Psoas muscle (tissue), 8 donors: ENCODE data around the gene SLC16A1. TPM values are rescaled to one million over a fixed set of nuclear protein-coding genes. Genes with fewer than 3 reads are reported as not detected.

Experiments
- ATAC-seq, 4 donors: fragments of 200-7000 bp; cut with Tn5 transposase; one replicate each; pipeline ENCODE4 v1.9.1; 2020; ENCODE audit warnings: moderate library complexity in 3 of 4, mild to moderate bottlenecking in 2 of 4
- DNase-seq, 2 donors: peaks; one replicate each; pipeline ENCODE4 v3.0.0-alpha.2; 2020
- H3K27ac ChIP-seq: fragments of 200-600 bp; one replicate; pipeline ENCODE4 v1.8.0; 2022
- H3K27me3 ChIP-seq, 3 donors: fragments of 200-600 bp in 1 of 3; one replicate each; pipeline versions ENCODE4 v1.6.1 to v1.8.0; 2013 to 2022; ENCODE audit warnings: low read length in 2 of 3, mild to moderate bottlenecking in 2 of 3, moderate library complexity in 1 of 3; ENCODE audit not compliant: insufficient read depth in 3 of 3
- H3K36me3 ChIP-seq, 2 donors: fragments of 200-600 bp in 1 of 2; one replicate each; pipeline versions ENCODE4 v1.6.1 to v1.8.0; 2013 to 2022; ENCODE audit warnings: low read depth in 1 of 2, mild to moderate bottlenecking in 1 of 2, moderate library complexity in 1 of 2; ENCODE audit not compliant: insufficient read depth in 1 of 2
- H3K4me1 ChIP-seq: fragments of 200-600 bp; one replicate; pipeline ENCODE4 v1.8.0; 2022
- H3K4me3 ChIP-seq: fragments of 200-600 bp; one replicate; pipeline ENCODE4 v1.8.0; 2022; ENCODE audit warnings: mild to moderate bottlenecking
- H3K9me3 ChIP-seq: fragments of 200-600 bp; one replicate; pipeline ENCODE4 v1.8.0; 2022
- CTCF ChIP-seq: fragments of 200-600 bp; IDR thresholded peaks from one replicate; pipeline ENCODE4 v1.8.0; 2022; ENCODE audit warnings: antibody characterized with exemption
- WGBS, 3 donors: extraction: QIAGEN DNeasy Blood & Tissue Kit; methylation state at CpG; one replicate each; pipeline versions ENCODE4 v1.1.6 to v1.1.7; 2013; 5-methylcytosine and 5-hydroxymethylcytosine counted together
- intact Hi-C, 2 donors: fragments of 100-400 bp; cut with DNase I; formaldehyde crosslinking; loops; one replicate each; pipeline versions ENCODE4 v1.11.0 to v1.14.2; 2022
- polyA plus RNA-seq, 3 donors: library from polyadenylated mRNA; stranded (reverse); fragments of 200-250 nt; gene quantifications; one replicate each; pipeline ENCODE4 v1.2.3, GENCODE V29; 2013
- total RNA-seq, 4 donors: library from RNA; stranded (reverse); fragmentation: NEBNext Ultra II Directional in 2 of 4; extraction: Animal tissue kit (Norgen Biotek cat#: 25700) in 2 of 4; gene quantifications; one replicate each; pipeline versions ENCODE4 v1.2.1 to v1.2.4, GENCODE V29; 2021 to 2023
- donor health status: healthy with polysubstance abuse.
- donor health status: DM: no; HTN: no; CAD: no; lungs with moderate emphysema.
- donor health status: Bipolar disorder and iron deficiency.
- donor health status: healthy.
- donor health status: DM: yes; HTN: yes; CAD: no.
- donor health status: DM: no; HTN: no; CAD: no.
- donor health status: DM: no; HTN: no; CAD: no.
- donor health status: DM: yes; HTN: yes; CAD: no.

SLC16A1 gene
- total and polyA plus RNA-seq, 7 donors: 23.9 to 78.9 (median 51.3) TPM

DNA sequence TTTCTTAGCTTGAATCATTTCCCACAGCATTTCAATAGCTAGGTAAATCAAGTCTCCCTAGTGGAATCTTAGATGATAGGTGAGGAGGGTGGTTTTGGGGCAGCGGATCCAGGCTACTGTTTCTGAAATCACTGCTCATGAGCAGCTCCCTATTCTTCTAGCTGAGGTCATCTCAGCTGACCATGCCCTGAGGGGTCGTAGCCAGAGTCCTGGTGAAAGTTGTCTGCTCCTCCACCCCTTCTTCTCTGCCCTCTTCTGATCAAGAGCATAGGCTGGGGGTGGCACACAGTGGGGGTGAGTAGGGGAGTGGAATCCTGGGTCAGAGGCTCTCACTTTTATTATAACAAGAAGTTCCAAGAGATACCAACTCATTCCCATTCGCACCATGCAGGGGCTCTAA is 76.2 kb downstream of the SLC16A1 start:
- H3K27me3 ChIP-seq: no peaks in the 10 kb centered on the region
- H3K27ac ChIP-seq: no peak overlapping the region
- no peak overlapping the region for H3K4me3 ChIP-seq
- intact Hi-C loops: loop anchor here (2.0 to 5.0 kb wide), 2 partner anchors 77 to 161 kb away; partner anchors contain the start of gene SLC16A1 (in 1 of the 2)
- no peaks in the 10 kb centered on the region for H3K36me3 ChIP-seq
- no peaks in the 10 kb centered on the region for H3K4me1 ChIP-seq
- TF ChIP-seq CTCF: no peak
- DNase-seq (no peak), ATAC-seq (no peak)
- H3K9me3 ChIP-seq: no peaks in the 10 kb centered on the region
- WGBS, 3 donors: 83 to 91% (median 88%) methylated on average over 3 of the region's 3 CpGs

GRCh38 chr1:112878321-112878720 is 77.7 kb downstream of the SLC16A1 start:
- intact Hi-C loops: no loop called here
- no peak for DNase-seq
- H3K4me3 ChIP-seq: no peak overlapping the region

DNA sequence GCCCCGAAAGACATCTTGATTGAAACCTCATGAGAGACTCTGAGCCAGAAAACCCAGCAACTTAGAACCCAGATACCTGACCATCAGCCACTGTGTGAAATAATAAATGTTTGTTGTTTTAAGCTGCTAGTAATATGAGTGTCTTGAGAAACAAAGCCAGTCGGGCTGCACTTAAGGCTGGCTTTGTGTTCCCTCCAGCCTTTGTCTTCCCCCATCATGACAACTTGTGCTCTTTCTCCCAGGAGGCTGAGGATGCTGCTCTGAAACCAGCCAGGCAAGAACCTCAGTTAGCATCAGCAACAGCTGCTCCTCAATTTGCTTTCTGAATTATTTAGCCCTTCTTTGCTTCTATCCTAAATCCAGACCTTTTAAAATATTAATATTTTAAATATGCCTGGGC is 78.2 kb downstream of the SLC16A1 start:
- no peak for ATAC-seq
- no peaks in the 10 kb centered on the region for H3K9me3 ChIP-seq
- DNase-seq: no peak
- WGBS, 3 donors: 38 to 53% (median 52%) methylated on average over 2 of the region's 2 CpGs
- H3K27me3 ChIP-seq: no peaks in the 10 kb centered on the region
- intact Hi-C loops: loop anchor here in 1 of 2 donors (1.0 kb wide), 1 partner anchor 165 kb away; no protein-coding TSS in a partner anchor
- TF ChIP-seq CTCF: no peak
- H3K4me1 ChIP-seq: no peaks in the 10 kb centered on the region
- no peak overlapping the region for H3K4me3 ChIP-seq
- H3K36me3 ChIP-seq: no peaks in the 10 kb centered on the region
- no peak overlapping the region for H3K27ac ChIP-seq

More at GRCh38 chr1:112878321-112878720, 77.7 kb downstream of the SLC16A1 start:
- Histone ChIP-seq H3K9me3 (no peaks in the 10 kb centered on the region), H3K27ac (no peak overlapping the region), H3K36me3 (no peaks in the 10 kb centered on the region), H3K27me3 (no peaks in the 10 kb centered on the region), H3K4me1 (no peaks in the 10 kb centered on the region)
- no peak for TF ChIP-seq CTCF
- 57 to 65% (median 65%) methylated on average over 9 of the region's 9 CpGs for WGBS, 3 donors
- ATAC-seq: no peak

DNA sequence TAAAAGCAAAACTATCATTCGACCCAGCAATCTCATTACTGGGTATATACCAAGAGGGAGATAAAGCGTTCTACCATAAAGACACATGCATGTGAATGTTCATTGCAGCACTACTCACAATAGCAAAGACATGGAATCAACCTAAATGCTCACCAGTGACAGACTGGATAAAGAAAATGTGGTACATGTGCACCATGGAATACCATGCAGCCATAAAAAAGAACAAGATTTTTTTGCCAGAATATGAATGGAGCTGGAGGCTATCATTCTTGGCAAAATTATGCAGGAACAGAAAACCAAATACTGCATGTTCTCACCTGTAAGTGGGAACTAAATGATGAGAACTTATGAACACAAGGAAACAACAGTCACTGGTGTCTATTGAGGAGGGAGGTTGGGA is 79.7 kb downstream of the SLC16A1 start:
- no peak for ATAC-seq
- no peak for DNase-seq
- Histone ChIP-seq H3K4me1 (no peaks in the 10 kb centered on the region), H3K27ac (no peak overlapping the region), H3K27me3 (no peaks in the 10 kb centered on the region), H3K9me3 (no peaks in the 10 kb centered on the region), H3K36me3 (no peaks in the 10 kb centered on the region), H3K4me3 (no peak overlapping the region)
- TF ChIP-seq CTCF: no peak
- WGBS, 3 donors: 64 to 79% (median 77%) methylated on average over 2 of the region's 2 CpGs
- intact Hi-C loops: no loop called here

GRCh38 chr1:112872551-112872962 is 83.4 kb downstream of the SLC16A1 start:
- intact Hi-C loops: no loop called here
- no peak overlapping the region for H3K4me3 ChIP-seq
- no peak for TF ChIP-seq CTCF
- H3K9me3 ChIP-seq: no peaks in the 10 kb centered on the region
- no peaks in the 10 kb centered on the region for H3K4me1 ChIP-seq
- no peak overlapping the region for H3K27ac ChIP-seq
- no peak for ATAC-seq
- H3K27me3 ChIP-seq: no peaks in the 10 kb centered on the region
- no peak for DNase-seq
- 88 to 94% (median 90%) methylated on average over 1 of the region's 1 CpG for WGBS, 3 donors
- H3K36me3 ChIP-seq: no peaks in the 10 kb centered on the region
